ENCODE results near the gene C2orf69. TPM values are rescaled to one million over a fixed set of nuclear protein-coding genes. Genes with fewer than 3 reads are reported as not detected.

C2orf69 gene, protein sequence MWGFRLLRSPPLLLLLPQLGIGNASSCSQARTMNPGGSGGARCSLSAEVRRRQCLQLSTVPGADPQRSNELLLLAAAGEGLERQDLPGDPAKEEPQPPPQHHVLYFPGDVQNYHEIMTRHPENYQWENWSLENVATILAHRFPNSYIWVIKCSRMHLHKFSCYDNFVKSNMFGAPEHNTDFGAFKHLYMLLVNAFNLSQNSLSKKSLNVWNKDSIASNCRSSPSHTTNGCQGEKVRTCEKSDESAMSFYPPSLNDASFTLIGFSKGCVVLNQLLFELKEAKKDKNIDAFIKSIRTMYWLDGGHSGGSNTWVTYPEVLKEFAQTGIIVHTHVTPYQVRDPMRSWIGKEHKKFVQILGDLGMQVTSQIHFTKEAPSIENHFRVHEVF
- polyA plus RNA-seq, result 1 to 10 TPM; 3.8 to 7.6 (median 4.8) TPM

DNA sequence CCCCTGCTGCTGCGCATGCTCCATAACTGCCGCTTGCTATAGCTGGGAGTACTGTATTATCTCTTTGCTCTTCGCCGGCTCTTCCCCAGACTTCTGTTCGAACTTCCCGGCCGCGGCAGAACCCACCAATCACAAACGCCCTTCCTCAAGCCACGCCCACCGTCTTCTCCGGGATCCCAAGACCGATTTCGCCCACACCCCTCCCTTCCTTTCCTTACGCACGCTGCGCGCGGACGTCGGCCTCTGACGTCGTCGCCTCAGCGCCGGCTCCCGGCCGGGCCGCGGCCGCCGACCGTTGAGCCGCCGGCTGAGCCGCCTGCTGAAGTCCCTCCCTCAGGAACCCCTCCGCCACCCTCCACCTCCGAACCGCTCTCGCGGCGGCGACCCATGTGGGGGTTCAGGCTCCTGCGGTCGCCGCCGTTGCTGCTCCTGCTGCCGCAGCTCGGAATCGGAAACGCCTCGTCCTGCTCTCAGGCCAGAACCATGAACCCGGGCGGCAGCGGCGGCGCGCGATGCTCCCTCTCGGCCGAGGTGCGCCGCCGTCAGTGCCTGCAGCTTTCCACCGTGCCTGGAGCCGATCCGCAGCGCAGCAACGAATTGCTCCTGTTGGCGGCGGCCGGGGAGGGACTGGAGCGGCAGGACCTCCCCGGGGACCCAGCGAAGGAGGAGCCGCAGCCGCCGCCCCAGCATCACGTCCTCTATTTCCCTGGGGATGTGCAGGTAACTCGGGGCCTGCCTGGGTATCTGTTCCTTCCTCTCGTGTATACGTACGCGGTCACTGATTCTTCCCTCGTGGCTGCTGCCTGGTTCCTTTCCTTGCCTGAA, at the start of gene C2orf69:
TSS of gene C2orf69 (plus strand) at position 242 of the 825 bp plus-strand sequence. CDS start at position 388, 146 bp downstream.
- peak; percentile 87 to 88 (median 88) for DNase-seq
- Mint-ChIP-seq H3K4me3 (peak within 1 kb of the TSS; percentile 90 to 97 (median 93)), H3K9me3 (no peaks in the 10 kb centered on the region), H3K27me3 (ENCODE audit: low read depth in 3 of 3) (peaks cover 0 to 8% (median 5%) of the 10 kb centered on the region in 3 donors), H3K36me3 (peaks cover 0 to 5% (median 3%) of the 10 kb centered on the region in 3 donors), H3K4me1 (peaks cover 30 to 49% of the 10 kb centered on the region in 2 donors), H3K27ac (peak within 1 kb of the TSS; percentile 91 to 94 (median 94))

DNA sequence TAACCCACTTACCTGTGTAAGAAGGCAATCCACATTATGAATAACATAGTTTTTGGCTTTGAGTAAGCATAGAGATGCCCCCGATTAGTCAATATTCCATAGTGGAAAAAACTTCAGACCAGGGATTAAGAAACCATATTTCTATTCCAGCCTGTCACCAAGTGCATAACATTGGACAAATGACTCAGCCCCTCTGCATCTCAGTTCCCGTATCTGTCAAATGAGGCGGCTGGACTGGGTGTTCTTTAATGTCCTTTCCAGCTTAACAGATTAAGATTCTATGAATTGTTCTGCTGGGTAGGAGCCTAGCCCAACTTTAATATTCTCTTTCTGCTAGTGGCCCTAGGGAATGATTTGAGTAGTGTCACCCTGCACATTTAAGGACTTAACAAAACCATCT, 48.3 kb upstream of the C2orf69 start:
- DNase-seq, result no peak
- Mint-ChIP-seq H3K27me3 (ENCODE audit: low read depth in 3 of 3) (peaks cover 0 to 6% (median 3%) of the 10 kb centered on the region in 3 donors), H3K27ac (no peak overlapping the region), H3K4me3 (no peak overlapping the region), H3K4me1 (no peaks in the 10 kb centered on the region), H3K36me3 (no peaks in the 10 kb centered on the region), H3K9me3 (no peaks in the 10 kb centered on the region)

DNA sequence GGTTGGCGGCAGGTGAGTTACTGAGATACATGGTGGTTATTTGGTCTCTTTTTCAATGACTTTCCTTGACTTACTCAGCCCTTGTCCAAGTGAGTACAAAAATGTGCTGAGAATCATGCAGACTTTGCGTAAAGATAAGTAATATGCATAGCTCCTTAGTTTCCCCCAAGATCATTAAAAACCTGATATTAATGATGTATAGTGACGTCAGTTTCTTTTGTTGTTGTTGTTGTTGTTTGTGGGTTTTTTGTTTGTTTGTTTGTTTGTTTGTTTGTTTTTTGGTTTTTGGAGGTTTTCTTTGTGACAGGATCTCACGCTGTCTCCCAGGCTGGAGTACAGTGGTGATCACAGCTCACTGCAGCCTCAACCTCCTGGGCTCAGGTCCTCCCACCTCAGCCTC, 45.2 kb upstream of the C2orf69 start:
- Mint-ChIP-seq H3K27me3 (ENCODE audit: low read depth in 3 of 3) (peaks cover 0 to 2% (median 1%) of the 10 kb centered on the region in 3 donors), H3K4me1 (no peaks in the 10 kb centered on the region), H3K4me3 (no peak overlapping the region), H3K36me3 (no peaks in the 10 kb centered on the region), H3K27ac (no peak overlapping the region), H3K9me3 (no peaks in the 10 kb centered on the region)
- DNase-seq, result no peak

DNA sequence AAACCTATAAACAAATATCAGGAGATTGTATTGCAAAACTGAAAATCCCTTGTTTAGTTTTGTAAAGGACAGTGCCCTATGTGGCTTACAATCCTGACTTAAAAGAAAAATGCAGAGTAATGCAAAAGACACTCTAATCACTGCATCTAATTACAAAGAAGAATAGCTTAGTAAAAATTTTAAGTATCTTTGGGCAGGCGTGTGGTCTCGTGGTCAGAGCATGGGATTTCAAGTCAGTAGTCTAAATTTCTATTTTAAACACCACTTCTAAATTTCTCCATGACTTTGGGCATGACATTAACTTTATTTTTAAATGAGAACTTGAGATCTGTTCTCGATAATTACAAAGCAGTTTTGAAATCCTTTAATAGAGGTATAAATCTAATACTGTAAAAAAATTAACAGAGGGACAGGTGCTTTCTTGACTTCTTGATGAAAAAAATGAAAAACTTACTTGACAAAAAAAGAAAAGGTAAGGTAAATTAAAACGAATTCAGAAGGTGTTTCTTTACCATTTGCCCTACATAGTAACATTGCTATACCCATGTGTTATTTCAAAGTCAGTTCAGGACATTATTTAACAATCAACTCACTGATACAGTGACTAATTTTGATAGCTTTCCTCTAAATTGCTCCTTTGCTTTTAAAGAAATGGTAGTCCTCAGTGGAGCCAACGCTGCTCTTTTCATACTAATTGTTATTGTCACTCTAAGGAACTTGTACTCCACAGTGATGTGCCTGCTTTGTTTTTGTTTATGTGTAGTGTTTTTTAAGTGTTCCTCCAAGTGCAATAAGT, 42.5 kb upstream of the C2orf69 start:
- Mint-ChIP-seq H3K9me3 (no peaks in the 10 kb centered on the region), H3K27me3 (ENCODE audit: low read depth in 3 of 3) (peaks cover 0 to 3% (median 1%) of the 10 kb centered on the region in 3 donors), H3K36me3 (peaks cover 0 to 3% (median 0%) of the 10 kb centered on the region in 3 donors), H3K27ac (no peak overlapping the region), H3K4me1 (no peaks in the 10 kb centered on the region), H3K4me3 (no peak overlapping the region)
- no peak for DNase-seq

DNA sequence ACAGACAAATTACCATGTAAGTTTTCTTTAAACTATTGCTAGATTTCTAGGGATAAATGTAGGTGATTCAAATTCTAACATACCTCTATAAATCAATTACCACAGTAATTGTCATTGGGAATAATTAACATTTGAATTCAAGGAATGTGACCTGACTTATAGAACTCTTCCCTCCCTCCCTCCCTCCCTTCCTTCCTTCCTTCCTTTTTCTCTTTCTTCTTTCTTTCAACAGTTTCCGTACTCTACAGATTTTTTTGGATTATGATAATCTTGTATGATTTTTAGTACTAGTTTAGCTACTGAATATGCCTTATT, 41.9 kb upstream of the C2orf69 start:
- Mint-ChIP-seq H3K36me3 (peaks cover 0 to 6% (median 4%) of the 10 kb centered on the region in 3 donors), H3K4me1 (no peaks in the 10 kb centered on the region), H3K27ac (no peak overlapping the region), H3K9me3 (peaks cover 3 to 5% (median 5%) of the 10 kb centered on the region in 6 donors), H3K27me3 (ENCODE audit: low read depth in 3 of 3) (peaks cover 0 to 3% (median 3%) of the 10 kb centered on the region in 3 donors), H3K4me3 (no peak overlapping the region)
- no peak for DNase-seq

DNA sequence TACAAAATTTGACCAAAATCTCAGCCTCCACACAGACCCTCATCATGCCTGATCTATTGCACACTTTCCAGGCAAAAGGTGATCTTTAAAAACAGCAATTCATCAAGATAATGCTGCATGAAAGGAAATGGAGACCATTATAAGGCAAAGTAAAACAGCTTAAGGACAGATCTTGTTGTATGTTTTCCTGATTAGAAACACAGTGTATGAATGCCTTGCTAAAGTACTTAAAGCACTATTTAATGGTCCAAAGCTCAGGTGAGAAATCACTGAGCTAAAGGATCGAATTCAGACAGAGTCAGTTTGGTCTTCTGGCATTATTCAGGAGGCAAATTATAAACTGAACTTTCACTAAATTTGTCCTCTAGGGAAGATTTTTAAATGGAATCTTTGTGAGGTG, 41.4 kb upstream of the C2orf69 start:
- Mint-ChIP-seq H3K4me3 (no peak overlapping the region), H3K4me1 (no peaks in the 10 kb centered on the region), H3K9me3 (peaks cover 5 to 10% (median 9%) of the 10 kb centered on the region in 6 donors), H3K27ac (no peak overlapping the region), H3K36me3 (peaks cover 0 to 9% (median 8%) of the 10 kb centered on the region in 3 donors), H3K27me3 (ENCODE audit: low read depth in 3 of 3) (peaks cover 0 to 3% (median 3%) of the 10 kb centered on the region in 3 donors)
- DNase-seq, result no peak

DNA sequence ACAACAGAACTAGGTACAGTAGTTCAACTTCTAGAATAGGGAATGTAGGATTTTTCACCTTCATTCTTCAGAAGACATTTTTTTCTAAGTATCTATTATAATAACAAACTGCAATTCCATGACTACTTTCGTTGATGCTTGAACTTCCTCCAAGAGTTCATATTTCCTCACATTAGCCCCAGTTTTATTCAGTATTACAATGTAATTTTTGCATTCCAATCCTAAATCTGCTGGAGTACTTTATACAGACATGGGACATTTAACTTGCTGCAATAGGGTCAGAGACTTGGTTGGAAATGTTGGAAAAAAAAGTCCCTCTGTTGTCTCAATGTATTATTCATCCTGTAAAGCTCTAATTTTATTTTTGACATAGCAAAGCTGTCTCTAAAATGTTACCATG, 40.5 kb upstream of the C2orf69 start:
- Mint-ChIP-seq H3K27ac (no peak overlapping the region), H3K4me1 (no peaks in the 10 kb centered on the region), H3K9me3 (peaks cover 5 to 16% (median 11%) of the 10 kb centered on the region in 6 donors), H3K27me3 (ENCODE audit: low read depth in 3 of 3) (peaks cover 0 to 7% (median 3%) of the 10 kb centered on the region in 3 donors), H3K4me3 (no peak overlapping the region), H3K36me3 (peaks cover 0 to 9% (median 8%) of the 10 kb centered on the region in 3 donors)
- no peak for DNase-seq

DNA sequence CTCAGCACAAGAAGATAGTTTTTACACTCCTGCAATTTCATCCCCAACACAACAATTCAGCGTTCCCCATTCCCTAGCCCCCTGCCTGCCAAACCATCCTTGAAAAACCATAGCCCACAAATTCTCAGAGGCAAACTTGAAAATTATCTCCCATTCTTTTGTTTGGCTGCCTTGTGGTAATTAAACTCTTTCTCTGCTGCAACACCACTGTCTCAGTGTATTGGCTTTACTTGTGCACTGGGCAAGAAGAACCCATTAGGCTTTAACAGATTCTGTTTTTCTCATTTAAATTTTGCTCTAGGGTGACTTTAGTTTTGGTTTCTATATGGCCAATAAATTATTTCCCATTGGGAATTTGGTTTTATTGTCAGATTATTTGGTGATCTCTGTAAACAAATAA, 36.9 kb upstream of the C2orf69 start:
- DNase-seq, result no peak
- Mint-ChIP-seq H3K9me3 (peaks cover 5 to 16% (median 11%) of the 10 kb centered on the region in 6 donors), H3K4me3 (no peak overlapping the region), H3K4me1 (no peaks in the 10 kb centered on the region), H3K27ac (no peak overlapping the region), H3K36me3 (peaks cover 0 to 9% (median 8%) of the 10 kb centered on the region in 3 donors), H3K27me3 (ENCODE audit: low read depth in 3 of 3) (peaks cover 0 to 11% (median 3%) of the 10 kb centered on the region in 3 donors)

DNA sequence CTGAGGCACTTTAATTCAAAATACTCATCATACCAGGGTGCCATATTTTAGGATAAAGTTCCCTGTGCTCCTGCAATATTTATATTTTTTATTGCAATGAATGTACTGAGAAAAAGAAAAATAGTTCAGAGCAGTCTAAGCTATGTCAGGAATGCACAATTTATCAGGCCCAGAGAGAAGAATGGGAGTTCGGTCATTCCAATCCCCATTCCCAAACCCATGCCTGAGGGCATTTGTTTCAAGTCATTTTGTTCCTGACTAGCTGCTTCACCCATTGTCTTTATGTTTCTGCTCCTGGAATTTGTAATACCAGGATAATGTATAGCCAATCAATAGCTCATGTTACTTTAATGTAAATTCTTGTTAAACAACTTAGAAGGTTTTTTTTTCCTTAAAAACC, 35.7 kb upstream of the C2orf69 start:
- H3K9me3 Mint-ChIP-seq, result peaks cover 5 to 16% (median 11%) of the 10 kb centered on the region in 6 donors
- peaks cover 0 to 9% (median 8%) of the 10 kb centered on the region in 3 donors for H3K36me3 Mint-ChIP-seq
- peaks cover 0 to 14% (median 3%) of the 10 kb centered on the region in 3 donors for H3K27me3 Mint-ChIP-seq (ENCODE audit: low read depth in 3 of 3)
- no peak for DNase-seq
- H3K4me1 Mint-ChIP-seq, result no peaks in the 10 kb centered on the region
- no peak overlapping the region for H3K4me3 Mint-ChIP-seq
- no peak overlapping the region for H3K27ac Mint-ChIP-seq

DNA sequence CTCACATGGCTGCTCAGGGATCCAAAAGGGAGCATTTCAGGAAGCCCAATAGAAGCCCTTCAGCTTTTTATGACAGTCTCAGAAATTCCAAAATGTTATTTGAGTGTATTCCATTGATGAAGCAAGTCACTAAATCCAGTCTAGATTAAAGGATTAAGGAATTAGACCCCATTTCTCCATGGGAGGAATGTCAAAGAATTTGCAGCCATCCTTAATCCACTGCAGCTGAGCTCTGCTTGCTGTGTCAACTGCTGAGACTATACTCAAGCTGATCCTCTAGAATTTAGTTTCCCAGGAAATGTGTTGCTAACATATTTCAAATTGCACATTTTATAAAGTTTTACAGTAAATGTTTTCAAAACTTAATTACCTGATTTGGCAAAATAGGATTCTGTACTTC, 28.4 kb upstream of the C2orf69 start:
- Mint-ChIP-seq H3K4me3 (no peak overlapping the region), H3K4me1 (no peaks in the 10 kb centered on the region), H3K36me3 (no peaks in the 10 kb centered on the region), H3K9me3 (no peaks in the 10 kb centered on the region), H3K27me3 (ENCODE audit: low read depth in 3 of 3) (peaks cover 3 to 10% (median 3%) of the 10 kb centered on the region in 3 donors), H3K27ac (no peak overlapping the region)
- DNase-seq, result no peak

DNA sequence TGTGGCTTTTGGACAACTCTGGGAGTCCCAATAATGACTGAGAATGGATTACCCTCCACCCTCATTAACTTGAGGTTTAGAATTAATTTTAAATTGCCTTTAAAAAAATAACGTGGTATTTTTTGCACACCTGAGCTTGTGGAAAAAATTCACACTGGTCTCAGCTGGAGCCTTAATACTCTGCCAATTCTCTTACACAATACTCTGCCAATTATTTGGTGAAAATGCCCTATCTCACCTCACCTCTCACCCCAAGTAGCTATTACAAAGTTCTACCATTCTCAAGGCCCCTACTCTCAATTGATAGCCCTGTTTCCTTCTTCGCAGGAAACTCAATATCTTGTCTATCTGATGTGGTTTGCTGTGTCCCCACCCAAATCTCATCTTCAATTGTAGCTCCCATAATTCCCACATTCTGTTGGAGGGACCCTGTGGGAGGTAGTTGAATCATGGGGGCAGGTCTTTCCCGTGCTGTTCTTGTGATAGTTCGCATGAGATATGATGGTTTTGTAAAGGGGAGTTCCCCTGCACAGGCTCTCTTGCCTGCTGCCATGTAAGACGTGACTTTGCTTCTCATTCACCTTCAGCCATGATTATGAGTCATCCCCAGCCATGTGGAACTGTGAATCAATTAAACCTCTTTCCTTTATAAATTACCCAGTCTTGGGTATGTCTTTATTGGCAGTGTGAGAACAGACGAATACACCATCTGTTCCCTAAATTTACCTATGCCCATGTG, 27.4 kb upstream of the C2orf69 start:
- Mint-ChIP-seq H3K36me3 (no peaks in the 10 kb centered on the region), H3K4me1 (no peaks in the 10 kb centered on the region), H3K27ac (no peak overlapping the region), H3K27me3 (ENCODE audit: low read depth in 3 of 3) (peaks cover 3 to 10% (median 5%) of the 10 kb centered on the region in 3 donors), H3K4me3 (no peak overlapping the region), H3K9me3 (no peaks in the 10 kb centered on the region)
- no peak for DNase-seq

DNA sequence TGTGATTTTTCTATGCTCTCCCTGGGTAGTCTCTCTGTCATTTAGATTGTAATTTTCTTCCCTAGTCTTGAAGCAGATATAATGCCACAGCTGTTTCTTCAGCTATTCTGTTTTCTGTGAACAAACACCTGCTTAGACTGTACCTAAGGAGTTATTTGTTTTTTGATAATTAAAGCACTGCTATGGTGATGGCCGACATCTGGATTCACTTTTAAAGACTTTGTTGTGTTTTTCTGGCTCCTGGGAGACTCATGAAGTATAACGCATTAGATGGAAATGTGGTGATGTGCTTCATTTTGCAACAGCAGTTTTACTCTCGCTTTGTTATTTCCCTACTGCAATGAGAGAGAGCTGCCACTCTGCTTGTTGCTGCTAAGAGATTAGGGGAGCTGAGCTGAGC, 15.7 kb upstream of the C2orf69 start:
- Mint-ChIP-seq H3K4me1 (no peaks in the 10 kb centered on the region), H3K4me3 (no peak overlapping the region), H3K27ac (no peak overlapping the region), H3K36me3 (no peaks in the 10 kb centered on the region), H3K27me3 (ENCODE audit: low read depth in 3 of 3) (peaks cover 2 to 6% (median 5%) of the 10 kb centered on the region in 3 donors), H3K9me3 (no peaks in the 10 kb centered on the region)
- no peak for DNase-seq

DNA sequence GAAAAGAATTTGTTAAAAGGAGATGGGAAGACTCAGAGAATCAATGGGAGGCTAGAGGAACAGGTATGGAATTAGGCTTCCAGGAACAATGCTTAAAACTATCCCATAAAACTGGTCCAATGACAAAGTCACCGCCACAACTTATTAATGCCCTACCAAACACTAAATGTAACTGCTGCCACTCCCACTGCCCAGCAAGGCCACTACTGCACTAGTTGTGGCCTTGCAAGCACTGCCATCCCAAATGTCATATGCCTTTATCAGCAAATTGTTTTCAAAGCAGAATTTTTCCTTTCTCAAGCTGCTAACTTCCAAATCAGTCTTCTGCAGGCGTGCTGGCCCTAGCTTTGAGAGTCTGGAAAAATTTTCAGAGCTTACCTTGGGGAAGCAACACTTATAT, 14.5 kb upstream of the C2orf69 start:
- Mint-ChIP-seq H3K36me3 (no peaks in the 10 kb centered on the region), H3K27me3 (ENCODE audit: low read depth in 3 of 3) (peaks cover 0 to 5% (median 2%) of the 10 kb centered on the region in 3 donors), H3K4me1 (no peaks in the 10 kb centered on the region), H3K27ac (no peak overlapping the region), H3K9me3 (no peaks in the 10 kb centered on the region), H3K4me3 (no peak overlapping the region)
- no peak for DNase-seq

Data from immature natural killer cell (primary cell).